H1 (cell line): ENCODE data around the gene HSF4. TPM values are rescaled to one million over a fixed set of nuclear protein-coding genes. Genes with fewer than 3 reads are reported as not detected.
A peak's percentile ranks its signal among the peaks of the same experiment; 100 is the strongest.

ENCODE experiments used
- CEBPB ChIP-seq: IDR thresholded peaks from 2 replicates; pipeline ENCODE4 v1.6.1; 2012; ENCODE audit warnings: low read depth, low read length
- CHD2 ChIP-seq: IDR thresholded peaks from 2 replicates; pipeline ENCODE4 v1.6.1; 2012; ENCODE audit warnings: low read length, improper control_type of control experiment
- CREB1 ChIP-seq: IDR thresholded peaks from 2 replicates; pipeline ENCODE4 v1.6.1; 2012; ENCODE audit warnings: inconsistent platforms
- E2F6 ChIP-seq: IDR thresholded peaks from 2 replicates; pipeline ENCODE4 v1.6.1; 2012; ENCODE audit warnings: inconsistent platforms
- EGR1 ChIP-seq: IDR thresholded peaks from 2 replicates; pipeline ENCODE4 v1.6.1; 2011; ENCODE audit warnings: low read depth, low read length, borderline replicate concordance
- GTF2F1 ChIP-seq: IDR thresholded peaks from 2 replicates; pipeline ENCODE4 v1.6.1; 2012; ENCODE audit warnings: low read depth, low read length, improper control_type of control experiment, borderline replicate concordance
- HDAC2 ChIP-seq, 2 experiments: fragments of 300-600 bp in 1 of 2; sonication (generic) in 1 of 2; IDR thresholded peaks; 2 replicates each; pipeline ENCODE4 v1.6.1; 2011 to 2012; ENCODE audit warnings: low read depth in 2 of 2, low read length in 2 of 2, mild to moderate bottlenecking in 2 of 2, moderate library complexity in 2 of 2, borderline replicate concordance in 1 of 2, inconsistent platforms in 1 of 2
- MAX ChIP-seq: IDR thresholded peaks from 2 replicates; pipeline ENCODE4 v1.6.1; 2012; ENCODE audit warnings: inconsistent platforms
- NANOG ChIP-seq: IDR thresholded peaks from 2 replicates; pipeline ENCODE4 v1.6.1; 2011; ENCODE audit warnings: low read length, low read depth, mild to moderate bottlenecking, inconsistent platforms; ENCODE audit not compliant: insufficient read depth, poor library complexity, severe bottlenecking
- NRF1 ChIP-seq: IDR thresholded peaks from 2 replicates; pipeline ENCODE4 v1.6.1; 2011; ENCODE audit warnings: mild to moderate bottlenecking, low read depth, low read length, improper control_type of control experiment
- PHF8 ChIP-seq: fragments of 200-600 bp; sonication (generic); conservative IDR thresholded peaks from 2 replicates; pipeline ENCODE4 v1.7.1; 2012; ENCODE audit warnings: low read depth, mild to moderate bottlenecking, inconsistent platforms, low read length, moderate library complexity
- RBBP5 ChIP-seq: IDR thresholded peaks from 2 replicates; pipeline ENCODE4 v1.7.1; 2012; ENCODE audit warnings: low read depth, mild to moderate bottlenecking, inconsistent platforms, low read length, moderate library complexity, borderline replicate concordance
- RXRA ChIP-seq: IDR thresholded peaks from 2 replicates; pipeline ENCODE4 v1.6.1; 2011; ENCODE audit warnings: low read depth, mild to moderate bottlenecking, low read length, moderate library complexity; ENCODE audit not compliant: insufficient read depth
- SIN3A ChIP-seq, 2 experiments: IDR thresholded peaks in 1 of 2; conservative IDR thresholded peaks in 1 of 2; 2 replicates each; pipeline ENCODE4 v1.6.1; 2011 to 2012; ENCODE audit warnings: low read length in 2 of 2, improper control_type of control experiment in 1 of 2, low read depth in 1 of 2, mild to moderate bottlenecking in 1 of 2
- SP1 ChIP-seq: IDR thresholded peaks from 2 replicates; pipeline ENCODE4 v1.6.1; 2011; ENCODE audit warnings: low read depth, low read length
- SRF ChIP-seq: IDR thresholded peaks from 2 replicates; pipeline ENCODE4 v1.6.1; 2011; ENCODE audit warnings: mild to moderate bottlenecking, low read depth, low read length, moderate library complexity
- polyA plus RNA-seq, 7 experiments: library from polyadenylated mRNA; depleted of rRNA in 3 of 7; stranded (reverse) in 5 of 7; unstranded in 2 of 7; fragments of >200 nt in 5 of 7; fragments of 200-250 nt in 2 of 7; gene quantifications; 1 replicate in 5 of 7; 2 replicates in 1 of 7; 4 replicates in 1 of 7; pipeline versions ENCODE4 v1.2.1 to v1.2.3, GENCODE V29; 2011 to 2013; ENCODE audit warnings: missing spikeins in 2 of 7, mixed read lengths in 2 of 7
- total RNA-seq: library from RNA; stranded (reverse); fragmentation: NEBNext Ultra II Directional; extraction: Animal tissue kit (Norgen Biotek cat#: 25700); gene quantifications from 2 replicates; pipeline ENCODE4 v1.2.1, GENCODE V29; 2021

HSF4 gene
- total and polyA plus RNA-seq, 2 of the 8 experiments (the other 6 are each of a cell fraction or from before 2014, with no cell fraction given) = 0.14 TPM; not detected in 1

- TF ChIP-seq HDAC2 (IDR thresholded peaks at IDR 0.05; ENCODE audit: borderline replicate concordance in 1 of 2, low read depth in 2 of 2, low read length in 2 of 2) (no peak), RXRA (no peak), GTF2F1 (no peak), CHD2 (peak; percentile 88), CREB1 (peak; percentile 95), CEBPB (peak; percentile 87), SP1 (peak; percentile 98), SIN3A (conservative IDR thresholded peaks at IDR 0.05 in 1 of 2, IDR thresholded peaks at IDR 0.05 in 1 of 2; ENCODE audit: low read depth in 1 of 2, low read length in 2 of 2) (peak in 1 of 2 experiments; percentile 16; a peak in 1 of 4 replicates), RBBP5 (0 out of 2 replicates have a peak, but pooled peaks have one; percentile 55), SRF (no peak), PHF8 (peak; percentile 86), NRF1 (no peak), E2F6 (0 out of 2 replicates have a peak, but pooled peaks have one; percentile 22), NANOG (no peak), MAX (peak; percentile 52), EGR1 (peak; percentile 86; the same call in 1 of the 2 replicates)
Observed at GRCh38 chr16:67183627-67184452, 19.3 kb downstream of the HSF4 start, which contains the start of gene MATCAP1 (continued).
